Measurements from ENCODE around the gene TRIM29. TPM values are rescaled to one million over a fixed set of nuclear protein-coding genes. Genes with fewer than 3 reads are reported as not detected.
A peak's percentile ranks its signal among the peaks of the same experiment; 100 is the strongest.

TRIM29 gene
- total and polyA plus RNA-seq, 2 of the 4 experiments (the other 2 are of a cell fraction), result not detected

GRCh38 chr11:120185706-120186455, 48.0 kb upstream of the TRIM29 start:
- H3K14ac ChIP-seq (replicated peaks; ENCODE audit: low read depth, low read length), result no peak overlapping the region
- no peak overlapping the region for H3K56ac ChIP-seq (ENCODE audit: extremely low read depth, insufficient read depth, low read length)
- H2BK120ac ChIP-seq (ENCODE audit: low read depth, low read length), result no peak overlapping the region
- no peak overlapping the region for H4K5ac ChIP-seq (ENCODE audit: low read depth, low read length)
- H3K27ac ChIP-seq (ENCODE audit: insufficient read depth, low read length), result no peak overlapping the region; the same call in 1 of the 2 replicates
- no peak overlapping the region; the same call in 1 of the 2 replicates for H3K18ac ChIP-seq (ENCODE audit: low read depth, low read length)
- DNase-seq (no peak), ATAC-seq (ENCODE audit: low read depth) (no peak)
- H3K79me1 ChIP-seq (ENCODE audit: low read depth in 1 of 2, low read length in 2 of 2), result no peaks in the 10 kb centered on the region
- no peak overlapping the region for H4K8ac ChIP-seq (ENCODE audit: low read depth in 2 of 2, low read length in 2 of 2)
- no peak overlapping the region for H3K9ac ChIP-seq (ENCODE audit: low read depth, low read length)
- dilution Hi-C loops (cut with HindIII; ENCODE audit: low sequenced_read_pairs, unreplicated experiment), result no loop called here
- WGBS, 2 experiments (ENCODE audit: extremely low coverage in 2 of 2, insufficient read length in 1 of 2), result no CpG with 5 or more reads among the region's 3 CpGs
- no peak overlapping the region for H3K4me3 ChIP-seq (ENCODE audit: insufficient read depth, low read depth, low read length)
- H2AFZ ChIP-seq (replicated peaks; ENCODE audit: low read length, poor library complexity), result no peak overlapping the region
- no peak overlapping the region for H3K23ac ChIP-seq (ENCODE audit: low read depth, low read length)
- H3K9me1 ChIP-seq (ENCODE audit: insufficient read depth, low read length), result 0 out of 2 replicates have a peak, but pooled peaks cover 6% of the 10 kb centered on the region
- H3K4ac ChIP-seq (ENCODE audit: low read depth, low read length), result no peak overlapping the region
- no peak overlapping the region for H4K91ac ChIP-seq (ENCODE audit: insufficient read depth, low read depth, low read length)
- no peaks in the 10 kb centered on the region for H3K36me3 ChIP-seq (ENCODE audit: control insufficient read depth, insufficient read depth, low read length)
- H3K4me1 ChIP-seq (ENCODE audit: control insufficient read depth, insufficient read depth, low read length), result peaks cover 16% of the 10 kb centered on the region
- in situ Hi-C loops (cut with MboI; ENCODE audit: low sequenced_read_pairs), result no loop called here
- H4K20me1 ChIP-seq (ENCODE audit: insufficient read depth, low read length), result no peaks in the 10 kb centered on the region
- H2BK5ac ChIP-seq (ENCODE audit: low read depth, low read length, poor library complexity, severe bottlenecking), result no peak overlapping the region
- no peak overlapping the region for H2BK20ac ChIP-seq (ENCODE audit: low read depth, low read length)
- no TSS peak for BruUV-seq (replicated peaks)
- no peaks in the 10 kb centered on the region for H3K9me3 ChIP-seq (ENCODE audit: control insufficient read depth, insufficient read depth, low read length)
- intact Hi-C loops (cut with micrococcal nuclease), result no loop called here
- peaks cover 8% of the 10 kb centered on the region; the same call in 1 of the 2 replicates for H3K27me3 ChIP-seq (ENCODE audit: control insufficient read depth, insufficient read depth, low read length)
- no peak overlapping the region for H3K4me2 ChIP-seq (ENCODE audit: low read depth, low read length)
- peak overlapping the region; percentile 17 for H2AK9ac ChIP-seq (replicated peaks; ENCODE audit: low read depth, low read length, poor library complexity)
- no peak overlapping the region for H2BK15ac ChIP-seq (ENCODE audit: low read depth, low read length)
- no peak overlapping the region for H2AK5ac ChIP-seq (ENCODE audit: low read depth, low read length)
- ChIA-PET POLR2A (ENCODE audit: unreplicated experiment) (no interaction called here), CTCF (interaction anchor here (0.7 to 0.9 kb wide), 2 partner anchors 117 to 829 kb away, joined by 3 read pairs; no protein-coding TSS in a partner anchor)
- TF ChIP-seq NFE2L2 (IDR thresholded peaks at IDR 0.05; ENCODE audit: low read depth, low read length), result no peak
- TF ChIP-seq CEBPB (IDR thresholded peaks at IDR 0.05; ENCODE audit: low read depth, low read length), result no peak
- TF ChIP-seq RAD21 (IDR thresholded peaks at IDR 0.05; ENCODE audit: low read length), result no peak
- no peak for TF ChIP-seq MAZ (IDR thresholded peaks at IDR 0.05; ENCODE audit: borderline replicate concordance, low read depth, low read length)
- no peak for TF ChIP-seq MAFK (IDR thresholded peaks at IDR 0.05; ENCODE audit: low read depth, low read length)
- TF ChIP-seq CHD1 (IDR thresholded peaks at IDR 0.05; ENCODE audit: low read depth, low read length), result no peak
- TF ChIP-seq RFX5 (IDR thresholded peaks at IDR 0.05; ENCODE audit: low read depth, low read length), result no peak
- no peak for TF ChIP-seq SMC3 (IDR thresholded peaks at IDR 0.05; ENCODE audit: low read depth, low read length)
- no peak for TF ChIP-seq POLR2A (IDR thresholded peaks at IDR 0.05; ENCODE audit: low read depth, low read length)
- TF ChIP-seq RCOR1 (IDR thresholded peaks at IDR 0.05; ENCODE audit: insufficient replicate concordance, low read length), result no peak
- TF ChIP-seq BHLHE40 (IDR thresholded peaks at IDR 0.05; ENCODE audit: low read depth, low read length), result no peak
- TF ChIP-seq FOS (IDR thresholded peaks at IDR 0.05; ENCODE audit: low read depth, low read length), result no peak
- no peak for TF ChIP-seq MXI1 (IDR thresholded peaks at IDR 0.05; ENCODE audit: borderline replicate concordance, low read depth, low read length)
- TF ChIP-seq USF2 (IDR thresholded peaks at IDR 0.05; ENCODE audit: low read depth, low read length), result no peak
- no peak for TF ChIP-seq CTCF (conservative IDR thresholded peaks at IDR 0.05; ENCODE audit: low read depth, low read length)

Data from IMR-90 (cell line).